Fibroblast of villous mesenchyme (primary cell): Measurements from ENCODE around the gene AKR1C1. TPM values are rescaled to one million over a fixed set of nuclear protein-coding genes. Genes with fewer than 3 reads are reported as not detected.
"Not testable (repeated sequence)": the region's sequence is repeated elsewhere in the genome, so short reads cannot be mapped to it uniquely, and the experiment has no call there.

Source experiments
- DNase-seq: peaks from one replicate; pipeline ENCODE4 v3.0.0-alpha.2; 2010; ENCODE audit warnings: low read depth
- H3K4me3 ChIP-seq: 2 replicates; pipeline ENCODE4 v1.5.1; 2011; ENCODE audit warnings: low read depth, mild to moderate bottlenecking, low read length
- total RNA-seq: library from RNA; depleted of rRNA; stranded (reverse); fragments of >200 nt; gene quantifications from 2 replicates; pipeline ENCODE4 v1.2.3, GENCODE V29; 2012
- TF ChIP-seq, protein P1 (sequence below): IDR thresholded peaks from 2 replicates; pipeline ENCODE4 v1.5.1; 2012; ENCODE audit warnings: low read depth, mild to moderate bottlenecking, low read length; ENCODE audit not compliant: insufficient read depth

The AKR1C1 gene
- total RNA-seq, 1 donor, result 6.0 TPM

DNA sequence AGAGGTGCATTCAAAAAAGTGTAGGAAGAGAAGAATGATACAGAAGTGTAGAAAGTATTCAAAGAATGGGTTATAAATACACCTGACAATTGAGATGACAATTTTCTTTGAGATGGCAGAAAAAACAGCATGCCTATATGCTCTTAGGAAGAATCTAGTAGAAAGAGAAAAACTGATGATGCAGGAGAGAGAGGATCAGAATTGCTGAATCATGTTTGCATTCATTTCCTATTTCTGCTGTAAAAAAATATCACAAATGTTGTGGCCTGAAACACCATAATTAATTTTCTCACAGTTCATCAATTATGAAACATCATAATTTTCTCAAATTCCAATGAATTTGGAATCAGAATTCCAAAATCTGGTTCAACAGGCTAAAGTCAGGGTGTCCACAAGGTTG lies 9.8 kb upstream of the AKR1C1 start:
- no peak overlapping the region for H3K4me3 ChIP-seq
- no peak for DNase-seq
- TF ChIP-seq, protein P1, sequence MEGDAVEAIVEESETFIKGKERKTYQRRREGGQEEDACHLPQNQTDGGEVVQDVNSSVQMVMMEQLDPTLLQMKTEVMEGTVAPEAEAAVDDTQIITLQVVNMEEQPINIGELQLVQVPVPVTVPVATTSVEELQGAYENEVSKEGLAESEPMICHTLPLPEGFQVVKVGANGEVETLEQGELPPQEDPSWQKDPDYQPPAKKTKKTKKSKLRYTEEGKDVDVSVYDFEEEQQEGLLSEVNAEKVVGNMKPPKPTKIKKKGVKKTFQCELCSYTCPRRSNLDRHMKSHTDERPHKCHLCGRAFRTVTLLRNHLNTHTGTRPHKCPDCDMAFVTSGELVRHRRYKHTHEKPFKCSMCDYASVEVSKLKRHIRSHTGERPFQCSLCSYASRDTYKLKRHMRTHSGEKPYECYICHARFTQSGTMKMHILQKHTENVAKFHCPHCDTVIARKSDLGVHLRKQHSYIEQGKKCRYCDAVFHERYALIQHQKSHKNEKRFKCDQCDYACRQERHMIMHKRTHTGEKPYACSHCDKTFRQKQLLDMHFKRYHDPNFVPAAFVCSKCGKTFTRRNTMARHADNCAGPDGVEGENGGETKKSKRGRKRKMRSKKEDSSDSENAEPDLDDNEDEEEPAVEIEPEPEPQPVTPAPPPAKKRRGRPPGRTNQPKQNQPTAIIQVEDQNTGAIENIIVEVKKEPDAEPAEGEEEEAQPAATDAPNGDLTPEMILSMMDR, result no peak

DNA sequence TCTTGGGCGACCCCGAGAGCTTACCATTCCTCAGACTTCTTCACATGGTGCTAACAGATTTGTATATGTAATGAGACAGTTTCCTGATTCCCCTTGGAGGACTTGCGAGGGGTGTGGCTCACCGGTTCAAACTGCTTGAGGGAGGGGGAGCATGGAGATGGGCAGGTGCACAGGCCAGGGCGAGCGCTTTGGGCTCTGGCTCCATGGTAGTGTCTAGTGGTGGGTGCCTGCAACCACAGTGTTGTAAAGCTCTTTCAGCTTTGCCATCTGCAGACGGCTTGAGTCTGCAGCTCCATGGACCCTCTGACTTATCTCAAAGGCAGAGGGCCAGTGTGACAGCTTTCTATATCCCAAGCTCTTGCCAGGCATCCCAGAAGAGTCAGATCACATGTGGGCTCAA lies 7.1 kb upstream of the AKR1C1 start:
- DNase-seq, H3K4me3 ChIP-seq: not testable (repeated sequence)

DNA sequence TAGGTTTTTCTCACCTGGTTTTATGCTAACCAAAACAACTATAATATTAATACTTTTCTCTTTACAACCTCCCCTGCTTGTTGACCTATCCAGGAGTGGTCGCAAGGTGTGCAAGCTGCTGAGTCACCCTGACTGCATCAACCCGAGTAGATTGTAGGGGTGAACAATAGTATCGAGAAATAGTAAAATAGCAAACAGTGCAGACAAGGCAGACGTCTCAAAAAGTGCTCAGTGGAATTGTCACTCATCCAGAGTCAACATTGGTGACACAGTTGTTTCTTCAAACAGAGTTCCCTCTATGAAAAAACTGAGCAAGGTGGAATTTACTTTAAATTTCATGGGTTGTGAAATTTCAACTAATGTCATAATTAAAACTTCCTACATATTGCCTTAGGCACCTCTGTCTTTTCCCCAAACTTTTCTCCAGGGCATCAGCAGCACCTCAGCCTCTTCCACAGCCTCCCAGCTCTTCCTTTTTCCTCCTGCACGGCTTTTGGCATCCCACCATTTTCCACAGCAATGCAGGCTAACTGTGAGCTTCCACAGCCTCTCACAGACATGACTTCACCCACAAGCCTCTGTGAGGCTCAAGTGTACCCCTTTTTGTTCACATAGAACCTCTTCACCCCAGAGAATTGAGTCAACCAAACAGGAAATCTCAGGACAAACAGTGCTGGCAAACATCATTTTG lies 6.1 kb upstream of the AKR1C1 start:
- H3K4me3 ChIP-seq, DNase-seq: not testable (repeated sequence)

DNA sequence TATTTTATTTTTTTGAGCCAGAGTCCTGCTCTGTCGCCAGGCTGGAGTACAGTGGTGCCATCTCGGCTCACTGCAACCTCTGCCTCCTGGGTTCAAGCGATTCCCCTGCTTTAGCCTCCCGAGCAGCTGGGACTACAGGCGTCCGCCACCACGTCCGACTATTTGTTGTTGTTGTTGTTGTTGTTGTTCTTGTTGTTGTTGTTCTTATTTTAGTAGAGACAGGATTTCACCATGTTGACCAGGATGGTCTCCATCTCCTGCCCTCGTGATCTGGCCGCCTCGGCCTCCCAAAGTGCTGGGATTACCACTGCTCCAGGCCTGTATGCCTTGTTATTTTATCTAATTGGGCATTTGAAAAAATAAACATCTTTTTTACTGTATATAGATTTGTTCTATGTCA lies 1.7 kb upstream of the AKR1C1 start:
- not testable (repeated sequence) for H3K4me3 ChIP-seq, DNase-seq

DNA sequence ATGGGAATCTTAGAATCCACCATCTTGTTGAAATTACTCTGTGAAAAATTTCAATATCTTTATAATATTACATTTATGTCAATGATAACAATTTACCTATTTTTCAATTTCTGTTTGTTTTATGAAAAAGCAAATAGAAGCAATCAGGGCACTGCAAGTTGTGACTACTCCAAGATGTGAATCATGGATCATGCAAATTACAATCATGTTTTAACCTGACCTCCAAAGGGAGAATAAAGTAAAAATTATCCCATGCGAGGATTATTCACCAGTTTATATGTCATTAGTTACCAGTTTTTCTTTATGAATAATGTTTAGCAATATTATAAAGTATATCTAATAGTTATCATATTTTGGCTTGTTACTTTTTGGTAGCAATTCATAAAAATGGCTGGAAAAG lies 907 bp upstream of the AKR1C1 start:
- H3K4me3 ChIP-seq, DNase-seq: not testable (repeated sequence)

DNA sequence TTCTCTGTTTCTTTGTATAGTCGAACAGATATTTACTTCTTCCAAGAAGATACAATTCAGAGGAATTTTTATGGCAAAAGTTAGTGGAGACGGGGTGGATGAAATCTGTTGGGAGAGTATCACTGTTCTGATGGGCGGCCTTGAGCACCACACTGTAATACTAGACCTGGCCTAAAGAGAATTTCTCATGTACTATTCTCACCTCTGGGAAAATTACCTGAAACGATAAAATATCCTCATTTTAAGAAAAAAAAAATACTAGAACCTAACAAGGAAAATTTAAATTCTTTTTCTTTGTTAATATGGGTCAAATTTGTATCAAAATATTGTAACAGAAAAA lies 570 bp downstream of the AKR1C1 start:
- peak overlapping the region; percentile 21 for H3K4me3 ChIP-seq
- not testable (repeated sequence) for DNase-seq

DNA sequence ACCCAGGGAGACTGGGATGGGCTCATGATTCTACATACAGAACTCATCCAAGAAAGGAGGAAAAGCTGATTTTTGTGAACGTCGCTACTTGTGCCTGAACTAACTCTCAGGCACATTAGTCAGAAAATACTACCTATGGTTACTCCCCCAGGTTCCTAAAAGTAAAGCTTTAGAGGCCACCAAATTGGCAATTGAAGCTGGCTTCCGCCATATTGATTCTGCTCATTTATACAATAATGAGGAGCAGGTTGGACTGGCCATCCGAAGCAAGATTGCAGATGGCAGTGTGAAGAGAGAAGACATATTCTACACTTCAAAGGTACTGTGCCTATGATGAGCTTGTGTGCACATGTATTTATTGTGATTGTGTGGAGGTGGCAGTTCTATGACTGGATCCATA lies 2.5 kb downstream of the AKR1C1 start:
- not testable (repeated sequence) for DNase-seq, H3K4me3 ChIP-seq

DNA sequence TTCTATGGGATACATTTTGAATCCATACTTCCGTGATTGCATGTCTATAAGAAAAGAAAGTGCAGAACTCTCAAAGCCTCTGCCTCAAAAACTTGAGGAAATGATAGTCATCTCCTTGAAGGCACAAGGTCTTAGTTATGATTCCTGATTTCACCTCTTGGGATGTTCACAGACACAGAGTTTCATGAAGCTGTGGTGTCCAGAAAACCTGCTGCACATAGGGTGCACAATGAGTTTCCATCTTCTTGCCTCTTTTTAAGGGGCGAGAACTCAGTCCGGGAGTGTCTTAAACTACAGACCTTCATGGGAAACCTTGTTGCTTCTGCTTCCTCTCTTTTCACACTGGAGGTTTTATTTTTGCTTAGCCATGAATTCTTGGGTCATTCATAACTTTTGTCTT lies 4.0 kb downstream of the AKR1C1 start:
- not testable (repeated sequence) for DNase-seq, H3K4me3 ChIP-seq

DNA sequence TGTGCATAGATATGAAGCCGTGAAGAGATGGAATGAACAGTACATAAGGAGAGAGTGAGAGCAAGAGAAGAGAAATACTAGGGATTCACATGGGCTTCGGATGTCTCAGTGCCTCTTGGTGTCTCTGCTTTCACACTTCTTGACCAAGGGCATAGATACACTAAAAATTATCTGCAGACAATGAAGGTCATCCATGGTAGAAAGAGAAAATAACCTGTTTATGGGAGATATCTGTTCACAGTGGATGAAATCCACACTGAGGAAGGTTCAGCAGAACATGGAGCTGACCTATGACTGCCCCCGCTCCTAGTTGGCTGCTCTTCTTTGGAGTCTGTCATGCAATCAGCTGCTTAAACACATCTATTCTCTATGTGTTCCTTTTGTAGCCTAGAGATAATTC lies 6.1 kb downstream of the AKR1C1 start:
- H3K4me3 ChIP-seq, DNase-seq: not testable (repeated sequence)

DNA sequence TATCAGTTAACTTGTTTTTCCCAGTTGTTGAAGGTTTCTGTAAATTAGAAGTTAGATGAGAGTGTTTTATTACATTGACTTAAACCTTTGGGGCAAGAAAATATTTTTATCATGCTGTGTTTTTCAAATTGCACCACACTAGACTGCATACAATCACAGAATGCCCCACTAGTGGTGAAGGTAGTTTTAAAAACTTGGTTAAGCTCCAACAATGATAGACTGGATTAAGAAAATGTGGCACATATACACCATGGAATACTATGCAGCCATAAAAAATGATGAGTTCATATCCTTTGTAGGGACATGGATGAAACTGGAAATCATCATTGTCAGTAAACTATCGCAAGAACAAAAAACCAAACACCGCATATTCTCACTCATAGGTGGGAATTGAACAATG lies 7.1 kb downstream of the AKR1C1 start:
- DNase-seq, H3K4me3 ChIP-seq: not testable (repeated sequence)

DNA sequence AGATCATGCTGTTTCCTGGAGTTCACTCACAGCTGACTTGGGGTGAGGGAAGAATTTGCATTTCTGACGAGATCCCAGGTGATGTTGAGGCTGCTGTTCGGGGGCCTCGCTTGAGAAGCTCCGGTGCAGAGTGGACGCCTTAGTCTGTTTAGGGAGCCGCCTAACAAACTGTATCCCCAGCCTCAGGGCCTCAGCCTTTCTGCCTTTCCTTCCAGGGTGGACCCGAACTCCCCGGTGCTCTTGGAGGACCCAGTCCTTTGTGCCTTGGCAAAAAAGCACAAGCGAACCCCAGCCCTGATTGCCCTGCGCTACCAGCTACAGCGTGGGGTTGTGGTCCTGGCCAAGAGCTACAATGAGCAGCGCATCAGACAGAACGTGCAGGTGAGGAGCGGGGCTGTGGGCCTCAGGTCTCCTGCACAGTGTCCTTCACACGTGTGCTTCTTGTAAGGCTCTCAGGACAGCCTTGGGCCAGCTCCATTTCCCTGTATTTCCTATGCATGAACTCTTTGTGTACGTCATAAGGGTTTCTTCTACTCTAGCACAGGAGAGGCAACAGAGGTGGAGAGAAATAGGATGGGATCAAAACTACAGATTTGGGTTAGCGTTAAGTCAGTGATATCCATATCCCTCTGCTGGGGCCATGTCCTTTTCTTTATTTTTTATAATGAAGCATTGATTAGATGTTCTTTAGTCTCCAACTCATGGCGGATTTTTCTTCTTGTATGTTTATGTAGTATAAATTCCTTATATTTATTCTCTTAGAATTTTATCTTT lies 9.3 kb downstream of the AKR1C1 start:
- DNase-seq, H3K4me3 ChIP-seq: not testable (repeated sequence)

DNA sequence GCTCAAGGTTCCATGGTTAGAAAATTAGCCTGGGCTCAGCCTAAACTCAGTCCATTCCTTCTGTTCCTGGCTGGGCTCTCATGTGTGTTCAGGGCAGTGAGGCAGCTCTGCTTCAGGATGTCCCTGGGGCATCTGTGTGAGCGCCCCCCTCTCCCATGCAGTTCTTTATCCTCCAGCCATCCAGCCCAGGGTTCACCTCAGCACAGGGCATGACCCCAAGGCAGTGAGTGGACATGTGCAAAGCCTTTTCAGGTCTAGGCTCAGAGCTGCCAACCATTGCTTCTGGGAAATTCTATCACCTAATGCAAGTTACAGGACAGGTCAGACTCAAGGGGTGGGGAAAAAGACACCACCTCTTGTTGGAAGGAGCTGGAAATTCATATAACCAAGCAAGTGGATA lies 10.1 kb downstream of the AKR1C1 start:
- DNase-seq, result not testable (repeated sequence)

DNA sequence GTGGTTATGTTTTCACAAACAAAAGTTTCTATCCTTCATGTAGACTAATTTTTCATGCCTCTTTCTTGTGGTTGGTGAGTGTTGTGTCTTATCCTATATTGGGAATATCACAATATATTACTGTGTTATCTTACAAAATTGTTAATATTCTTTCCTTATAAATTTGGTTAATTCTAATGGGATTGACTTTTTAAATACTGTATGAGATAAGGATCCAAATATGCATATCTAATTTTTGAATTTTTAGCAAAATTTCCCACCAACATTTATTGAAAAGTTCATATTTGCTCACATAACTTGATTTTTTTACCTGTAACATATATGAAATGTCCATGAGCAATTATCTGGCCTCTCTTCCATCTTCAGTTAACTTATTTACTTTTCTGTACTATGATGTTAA lies 11.2 kb downstream of the AKR1C1 start:
- H3K4me3 ChIP-seq, DNase-seq: not testable (repeated sequence)

More for the DNA sequence above, 10.1 kb downstream of the AKR1C1 start:
- not testable (repeated sequence) for H3K4me3 ChIP-seq

DNA sequence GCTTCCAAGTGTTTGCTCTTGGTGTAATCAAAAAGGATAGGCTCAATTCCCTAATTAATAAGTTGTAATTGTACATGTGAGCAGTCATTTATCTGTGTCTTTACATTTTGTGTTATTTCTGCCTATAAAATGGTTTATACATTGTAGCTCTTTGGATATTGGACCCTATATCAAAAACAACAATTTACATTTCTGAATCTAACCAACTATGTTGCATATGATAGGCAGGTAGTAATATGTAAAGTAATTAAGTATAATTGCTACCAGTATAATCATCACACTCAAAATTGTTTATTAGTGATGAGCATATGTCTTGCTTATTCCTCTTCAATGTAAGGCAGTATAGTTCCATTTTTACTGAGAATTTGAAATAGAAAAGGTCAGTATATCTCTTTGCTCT lies 13.8 kb downstream of the AKR1C1 start:
- no peak for DNase-seq
- H3K4me3 ChIP-seq, result no peak overlapping the region
- TF ChIP-seq, protein P1, result no peak
